ENCODE measurements around the gene FLT3. TPM values are rescaled to one million over a fixed set of nuclear protein-coding genes. Genes with fewer than 3 reads are reported as not detected.

Gene FLT3
- total and polyA plus RNA-seq, 10 of the 15 experiments (the other 5 are each of a cell fraction or from before 2014, with no cell fraction given) = 0.04 to 0.19 (median 0.11) TPM; not detected in 1

GRCh38 chr13:28031220-28031895 is 69.0 kb downstream of the FLT3 start (continued):
- TF ChIP-seq SKIL (IDR thresholded peaks at IDR 0.05; ENCODE audit: low read depth, poor library complexity, severe bottlenecking) = peak; percentile 41
- TF ChIP-seq BCL11A (IDR thresholded peaks at IDR 0.05; ENCODE audit: low read depth, low read length) = 0 out of 2 replicates have a peak, but pooled peaks have one; percentile 54

GRCh38 chr13:28027607-28028364 is 72.6 kb downstream of the FLT3 start:
- BruUV-seq (replicated peaks) = no TSS peak
- ChIA-PET SMC1A (ENCODE audit: uncharacterized antibody, unreplicated experiment) (interaction anchor here (0.7 to 3.0 kb wide), 6 partner anchors 10 to 1403 kb away, joined by 3 to 7 read pairs (median 4); no protein-coding TSS in a partner anchor), POLR2A (interaction anchor here (0.8 to 1.0 kb wide), 2 partner anchors 14 to 407 kb away, joined by 3 read pairs; no protein-coding TSS in a partner anchor), CTCF (interaction anchor here (1.1 kb wide), 2 partner anchors 8 to 14 kb away, joined by 3 read pairs; no protein-coding TSS in a partner anchor), RAD21 (ENCODE audit: unreplicated experiment) (interaction anchor here (1.0 to 1.1 kb wide), 2 partner anchors 18 to 28 kb away, joined by 3 to 4 read pairs; no protein-coding TSS in a partner anchor)
- FAIRE-seq (no peak), ATAC-seq (no peak), DNase-seq (ENCODE audit: low read depth, low spot score) (no peak)
- Histone ChIP-seq H3K4me3 (no peak overlapping the region), H3K9me3 (replicated peaks; ENCODE audit: control insufficient read depth, insufficient read depth, low read length) (no peaks in the 10 kb centered on the region), H3K9ac (ENCODE audit: control insufficient read depth, insufficient read depth, low read length) (no peak overlapping the region), H3K4me1 (ENCODE audit: control insufficient read depth, insufficient read depth, low read length) (peaks cover 22% of the 10 kb centered on the region), H3K27ac (ENCODE audit: control insufficient read depth, insufficient read depth) (no peak overlapping the region), H2AFZ (ENCODE audit: control insufficient read depth, low read depth, low read length) (no peak overlapping the region), H3K27me3 (replicated peaks in 1 of 2; ENCODE audit: control insufficient read depth in 2 of 2, insufficient read depth in 2 of 2, low read length in 1 of 2) (no peaks in the 10 kb centered on the region), H4K20me1 (ENCODE audit: control insufficient read depth, insufficient read depth) (no peaks in the 10 kb centered on the region), H3K4me2 (ENCODE audit: control insufficient read depth, insufficient read depth) (no peak overlapping the region), H3K36me3 (ENCODE audit: control insufficient read depth in 2 of 2, insufficient read depth in 2 of 2, low read length in 1 of 2) (no peaks in the 10 kb centered on the region), H3K79me2 (ENCODE audit: control insufficient read depth, insufficient read depth, low read length) (no peaks in the 10 kb centered on the region)
- whole genome bisulfite sequencing (ENCODE audit: insufficient coverage, insufficient replicate concordance, low lambda C conversion rate, missing lambda C conversion rate) = 66% methylated on average over 8 of the region's 8 CpGs
- intact Hi-C loops (cut with micrococcal nuclease; ENCODE audit: unreplicated experiment) = no loop called here
- in situ Hi-C loops (cut with MboI) = no loop called here
- TF ChIP-seq RAD21 (IDR thresholded peaks at IDR 0.05; ENCODE audit: insufficient read depth, low read depth, low read length) (no peak), EZH2 (IDR thresholded peaks at IDR 0.05; ENCODE audit: borderline replicate concordance, control insufficient read depth, low read depth, low read length) (no peak), IRF5 (IDR thresholded peaks at IDR 0.05; ENCODE audit: borderline replicate concordance) (no peak), PML (IDR thresholded peaks at IDR 0.05; ENCODE audit: low read length) (no peak), ZNF622 (IDR thresholded peaks at IDR 0.05) (no peak), BMI1 (IDR thresholded peaks at IDR 0.05; ENCODE audit: borderline replicate concordance) (no peak), USF2 (IDR thresholded peaks at IDR 0.05; ENCODE audit: borderline replicate concordance, low read depth, low read length) (no peak), WRNIP1 (IDR thresholded peaks at IDR 0.05; ENCODE audit: borderline replicate concordance, low read depth, low read length) (no peak), TAF1 (IDR thresholded peaks at IDR 0.05; ENCODE audit: borderline replicate concordance, low read depth, low read length) (no peak), NR2C2 (IDR thresholded peaks at IDR 0.05; ENCODE audit: borderline replicate concordance, control insufficient read depth, insufficient read length, low read depth) (no peak), MXI1 (IDR thresholded peaks at IDR 0.05; ENCODE audit: low read depth, low read length) (no peak), RAD51 (IDR thresholded peaks at IDR 0.05) (no peak), TCF7 (IDR thresholded peaks at IDR 0.05; ENCODE audit: borderline replicate concordance) (no peak), CEBPB (IDR thresholded peaks at IDR 0.05; ENCODE audit: borderline replicate concordance in 1 of 2, low read depth in 2 of 2, low read length in 2 of 2) (no peak), KAT2A (conservative IDR thresholded peaks at IDR 0.05; ENCODE audit: control insufficient read depth, low read depth, low read length) (no peak)
